CD4-positive, alpha-beta T cell treated with Interleukin-15 for 4 hours (primary cell): ENCODE measurements around the gene EYS.
"Not testable (repeated sequence)": the region's sequence is repeated elsewhere in the genome, so short reads cannot be mapped to it uniquely, and the experiment has no call there.

Experiments used
- DNase-seq: peaks from one replicate; pipeline ENCODE4 v3.0.0-alpha.2; 2020; ENCODE audit warnings: low spot score

EYS gene

DNA sequence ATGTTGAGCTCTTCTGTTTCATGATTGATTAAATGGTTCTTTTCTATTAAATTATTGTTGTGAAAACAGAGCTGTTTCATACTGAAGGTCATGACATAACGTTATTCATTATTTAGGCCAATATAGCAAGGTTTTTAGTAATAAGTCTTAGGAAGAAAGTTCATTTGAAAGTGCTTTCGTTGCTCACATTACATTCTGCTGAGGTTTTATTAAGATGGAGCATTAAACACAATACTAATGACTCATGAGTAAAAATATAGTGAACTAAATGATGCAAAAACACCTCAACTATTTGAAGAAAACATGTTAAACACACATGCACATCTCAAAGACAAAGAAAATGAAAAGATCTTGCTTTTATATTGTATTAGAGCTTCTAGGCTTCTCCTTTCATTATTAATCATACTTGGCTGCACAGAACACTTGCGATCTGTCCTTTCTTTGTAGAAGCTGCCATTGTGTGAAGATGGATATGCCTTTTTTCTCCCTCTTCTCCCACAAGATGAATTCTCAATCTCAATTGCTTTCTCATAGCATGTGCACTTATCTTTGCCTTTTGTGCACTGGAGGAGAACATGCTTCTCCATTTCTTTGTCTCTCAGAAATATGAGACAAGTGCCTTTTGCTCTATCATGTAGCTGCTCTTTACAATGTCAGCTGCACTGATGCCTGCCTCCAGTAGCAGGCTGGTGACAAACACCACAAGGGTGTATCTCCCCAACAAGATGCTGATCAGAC, 1759.1 kb downstream of the EYS start:
- DNase-seq = no peak

GRCh38 chr6:63945987-63946386, 1761.0 kb downstream of the EYS start:
- DNase-seq = no peak

- no peak for DNase-seq
These were observed 1763.2 kb downstream of the EYS start for GRCh38 chr6:63943826-63944225.

DNA sequence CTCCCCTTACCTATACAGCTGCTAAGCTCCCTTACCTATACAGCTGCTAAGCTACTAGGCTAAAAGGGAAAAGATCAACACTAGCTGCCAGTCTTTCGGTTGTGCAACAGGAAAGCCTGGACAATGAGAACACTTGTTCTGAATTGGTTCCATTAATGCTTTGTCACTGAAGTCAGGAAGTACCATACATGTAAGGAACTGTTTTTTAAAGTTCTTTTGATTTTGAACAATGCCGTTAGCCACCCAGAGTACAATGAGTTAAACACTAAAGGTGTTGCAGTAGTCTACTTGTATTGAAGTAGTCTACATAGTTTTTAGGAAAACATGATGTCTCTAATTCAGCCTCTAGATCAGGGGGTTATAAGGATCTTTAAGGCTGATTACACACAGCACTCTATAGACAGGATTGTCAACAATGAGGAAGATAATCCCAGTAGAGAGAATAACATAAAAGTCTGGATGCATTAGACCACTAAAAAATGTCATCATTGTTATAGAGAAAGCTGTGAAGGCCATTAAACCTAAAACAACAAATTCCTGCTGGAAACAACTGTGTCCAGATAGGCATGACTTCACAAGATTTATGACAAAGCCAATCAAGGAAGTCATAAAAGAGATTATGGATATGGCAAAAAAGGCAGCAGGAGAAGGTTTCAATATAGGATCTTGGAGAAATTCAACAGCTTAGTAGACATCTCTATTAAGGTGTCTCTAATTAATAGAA, 1765.1 kb downstream of the EYS start:
- DNase-seq = no peak

DNA sequence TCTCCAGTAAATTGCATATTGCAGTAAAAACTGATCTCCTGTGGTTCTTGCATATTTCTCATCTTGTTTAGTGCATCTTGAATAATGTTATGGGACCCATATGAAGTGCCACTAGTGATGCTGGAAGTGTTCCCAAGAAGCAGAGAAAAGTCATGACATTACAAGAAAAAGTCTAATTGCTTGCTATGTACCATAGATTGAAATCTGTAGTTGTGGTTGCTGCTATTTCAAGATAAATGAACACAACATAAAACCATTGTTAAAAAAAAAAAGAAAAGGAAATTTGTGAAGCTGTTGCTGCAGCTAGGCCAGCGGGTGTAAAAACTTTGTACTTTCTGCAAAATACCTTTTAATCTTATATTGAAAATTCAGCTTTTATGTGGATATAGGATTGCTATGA, 1767.0 kb downstream of the EYS start:
- no peak for DNase-seq

GRCh38 chr6:63936399-63936798, 1770.6 kb downstream of the EYS start:
- no peak for DNase-seq

GRCh38 chr6:63935732-63936131, 1771.3 kb downstream of the EYS start:
- DNase-seq = no peak

- DNase-seq = not testable (repeated sequence)
These were observed 1773.1 kb downstream of the EYS start for GRCh38 chr6:63933948-63934347.

- DNase-seq = no peak
These were observed 1776.2 kb downstream of the EYS start for GRCh38 chr6:63930848-63931247.

- no peak for DNase-seq
These were observed 1777.9 kb downstream of the EYS start for GRCh38 chr6:63929111-63929510.

DNA sequence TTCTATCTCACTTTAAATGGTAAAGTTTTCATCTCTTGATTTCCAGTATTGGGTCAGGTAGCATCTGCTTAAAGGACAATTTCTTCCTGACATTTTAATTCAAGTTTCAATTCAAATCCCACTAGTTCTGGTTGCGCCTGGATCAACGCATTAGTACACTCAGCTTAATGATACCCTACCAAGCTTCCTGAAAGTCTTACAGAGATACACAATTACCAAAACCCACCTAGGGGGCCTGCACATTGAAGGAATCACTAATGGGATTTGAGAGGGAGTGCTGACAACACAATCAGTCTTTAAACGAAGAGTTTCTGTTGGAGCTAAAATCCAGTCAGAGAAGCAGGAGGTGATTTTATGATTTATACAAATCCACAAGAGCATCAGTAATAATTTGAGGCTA, 1778.4 kb downstream of the EYS start:
- no peak for DNase-seq

GRCh38 chr6:63926950-63927927, 1779.8 kb downstream of the EYS start:
- no peak for DNase-seq

DNA sequence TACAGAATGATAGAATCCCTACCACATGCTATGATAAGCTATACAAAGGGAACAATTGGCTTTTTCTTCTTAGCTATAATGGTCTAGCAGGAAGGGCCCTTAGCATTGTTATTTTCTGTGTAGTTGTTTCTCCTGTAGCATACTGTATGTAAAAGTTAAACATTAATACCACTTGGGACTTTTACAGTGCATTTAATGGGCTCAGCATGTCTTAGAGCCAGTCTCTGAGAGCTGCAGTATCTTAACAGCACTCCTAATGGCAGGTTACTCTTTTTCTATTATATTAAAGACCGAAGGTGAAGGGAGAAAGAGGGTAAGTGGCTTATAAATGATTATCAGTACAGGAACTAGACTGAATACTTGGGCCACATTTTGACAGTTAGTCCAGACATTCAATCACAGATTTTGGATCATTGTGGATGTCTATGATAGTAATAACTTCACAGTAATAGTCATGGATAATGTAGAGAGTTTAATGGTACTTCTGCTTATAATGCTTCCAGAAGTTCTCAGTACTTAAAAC, 1780.7 kb downstream of the EYS start:
- DNase-seq = no peak

- DNase-seq = peak; percentile 18
These were observed 1783.8 kb downstream of the EYS start for GRCh38 chr6:63923139-63923739.

- no peak for DNase-seq
These were observed 1787.4 kb downstream of the EYS start for GRCh38 chr6:63919556-63920110.

GRCh38 chr6:63912887-63913286, 1794.1 kb downstream of the EYS start:
- no peak for DNase-seq

- DNase-seq = no peak
These were observed 1796.0 kb downstream of the EYS start for GRCh38 chr6:63910863-63911551.

GRCh38 chr6:63904650-63905248, 1802.3 kb downstream of the EYS start:
- no peak for DNase-seq

- no peak for DNase-seq
These were observed 1807.5 kb downstream of the EYS start for GRCh38 chr6:63899550-63899949.

- no peak for DNase-seq
These were observed 1809.1 kb downstream of the EYS start for GRCh38 chr6:63897952-63898351.
